ENCODE measurements around the gene LATS1.
A peak's percentile ranks its signal among the peaks of the same experiment; 100 is the strongest.
"Not testable (repeated sequence)": the region's sequence is repeated elsewhere in the genome, so short reads cannot be mapped to it uniquely, and the experiment has no call there.

Gene LATS1

GRCh38 chr6:149717588-149718458, at the start of gene LATS1:
Gene LATS1, minus strand, starts transcription at chr6:149718101. Its CDS starts 15,975 bp downstream, at chr6:149702126.
- DNase-seq: peak; percentile 88

- DNase-seq: peak; percentile 68
These were observed 48.4 kb upstream of the LATS1 start for GRCh38 chr6:149766156-149766769.

- peak; percentile 64 for DNase-seq
These were observed 46.0 kb upstream of the LATS1 start for GRCh38 chr6:149763866-149764265.

- DNase-seq: no peak
These were observed 43.5 kb upstream of the LATS1 start for GRCh38 chr6:149761438-149761837.

GRCh38 chr6:149756261-149756636, 38.3 kb upstream of the LATS1 start:
- no peak for DNase-seq

GRCh38 chr6:149755300-149756260, 37.7 kb upstream of the LATS1 start:
- no peak for DNase-seq

- DNase-seq: no peak
These were observed 36.6 kb upstream of the LATS1 start for GRCh38 chr6:149754548-149754947.

- not testable (repeated sequence) for DNase-seq
These were observed 35.4 kb upstream of the LATS1 start for GRCh38 chr6:149753374-149753637.

GRCh38 chr6:149752600-149753373, 34.9 kb upstream of the LATS1 start:
- no peak for DNase-seq

- DNase-seq: not testable (repeated sequence)
These were observed 34.0 kb upstream of the LATS1 start for GRCh38 chr6:149751920-149752319.

- DNase-seq: no peak
These were observed 33.3 kb upstream of the LATS1 start for GRCh38 chr6:149751239-149751638.

GRCh38 chr6:149750136-149750609, 32.3 kb upstream of the LATS1 start:
- DNase-seq: peak; percentile 54

- peak; percentile 94 for DNase-seq
These were observed 31.8 kb upstream of the LATS1 start, which contains the start of gene PCMT1 for GRCh38 chr6:149749594-149750135. Gene PCMT1, plus strand, starts transcription at chr6:149749741. Its CDS starts 161 bp downstream, at chr6:149749902.

GRCh38 chr6:149749082-149749593, 31.2 kb upstream of the LATS1 start:
- not testable (repeated sequence) for DNase-seq

GRCh38 chr6:149746147-149746946, 28.4 kb upstream of the LATS1 start, which contains the start of gene NUP43:
Gene NUP43, minus strand, starts transcription at chr6:149746529. Its CDS starts 34 bp downstream, at chr6:149746495.
- peak; percentile 97 for DNase-seq

GRCh38 chr6:149745252-149745651, 27.4 kb upstream of the LATS1 start:
- DNase-seq: not testable (repeated sequence)

- no peak for DNase-seq
These were observed 17.0 kb upstream of the LATS1 start for GRCh38 chr6:149734915-149735314.

- no peak for DNase-seq
These were observed 15.3 kb upstream of the LATS1 start for GRCh38 chr6:149733089-149733720.

- no peak for DNase-seq
These were observed 11.9 kb upstream of the LATS1 start for GRCh38 chr6:149729824-149730223.
